Neural progenitor cell (in vitro differentiated cells): ENCODE results near the gene DRG2. TPM values are rescaled to one million over a fixed set of nuclear protein-coding genes. Genes with fewer than 3 reads are reported as not detected.

Experiments
- DNase-seq: peaks from one replicate; pipeline ENCODE4 v3.0.0-alpha.2; 2016; ENCODE audit warnings: low spot score
- H2AFZ ChIP-seq: fragments of 200-600 bp; sonication (generic); replicated peaks from 2 replicates; pipeline ENCODE4 v1.6.1; 2016; ENCODE audit warnings: antibody characterized with exemption
- H3F3A ChIP-seq: fragments of 200-600 bp; sonication (generic); 2 replicates; pipeline ENCODE4 v1.6.1; 2016; ENCODE audit warnings: antibody characterized with exemption, low read depth
- H3K27ac ChIP-seq: fragments of 200-600 bp; sonication (generic); 2 replicates; pipeline ENCODE4 v1.5.1; 2016; ENCODE audit warnings: mild to moderate bottlenecking
- H3K27me3 ChIP-seq: fragments of 200-600 bp; sonication (generic); 2 replicates; pipeline ENCODE4 v1.6.1; 2016; ENCODE audit warnings: mild to moderate bottlenecking, moderate library complexity
- H3K36me3 ChIP-seq: fragments of 200-600 bp; sonication (generic); 2 replicates; pipeline ENCODE4 v1.5.1; 2016
- H3K4me1 ChIP-seq: fragments of 200-600 bp; sonication (generic); 2 replicates; pipeline ENCODE4 v1.6.1; 2016; ENCODE audit warnings: mixed run types
- H3K4me2 ChIP-seq: fragments of 200-600 bp; sonication (generic); 2 replicates; pipeline ENCODE4 v1.6.1; 2016
- H3K4me3 ChIP-seq: fragments of 200-600 bp; sonication (generic); 2 replicates; pipeline ENCODE4 v1.5.1; 2016
- H3K79me2 ChIP-seq: fragments of 200-600 bp; sonication (generic); 2 replicates; pipeline ENCODE4 v1.6.1; 2016; ENCODE audit warnings: low read depth
- H3K9ac ChIP-seq: fragments of 200-600 bp; sonication (generic); 2 replicates; pipeline ENCODE4 v1.6.1; 2016
- H3K9me3 ChIP-seq: fragments of 200-600 bp; sonication (generic); 2 replicates; pipeline ENCODE4 v1.5.1; 2016; ENCODE audit warnings: low read depth
- H4K20me1 ChIP-seq: fragments of 200-600 bp; sonication (generic); 2 replicates; pipeline ENCODE4 v1.6.1; 2016; ENCODE audit warnings: low read depth
- H3K27ac Mint-ChIP-seq: 3 replicates; pipeline ENCODE4 v1.8.0; 2021; ENCODE audit warnings: mixed read lengths
- H3K27me3 Mint-ChIP-seq: 2 replicates; pipeline ENCODE4 v1.8.0; 2022; ENCODE audit warnings: low read depth, mild to moderate bottlenecking, inconsistent platforms, moderate library complexity, mixed read lengths; ENCODE audit not compliant: insufficient read depth
- H3K36me3 Mint-ChIP-seq: 3 replicates; pipeline ENCODE4 v1.8.0; 2021; ENCODE audit warnings: mixed read lengths
- H3K4me1 Mint-ChIP-seq: 3 replicates; pipeline ENCODE4 v1.8.0; 2021; ENCODE audit warnings: mixed read lengths
- H3K4me3 Mint-ChIP-seq: 3 replicates; pipeline ENCODE4 v1.8.0; 2021; ENCODE audit warnings: mild to moderate bottlenecking, moderate library complexity, mixed read lengths
- H3K9me3 Mint-ChIP-seq: 3 replicates; pipeline ENCODE4 v1.8.0; 2020; ENCODE audit warnings: mixed read lengths
- EZH2 ChIP-seq: fragments of 200-600 bp; sonication (generic); IDR thresholded peaks from 2 replicates; pipeline ENCODE4 v1.6.1; 2017; ENCODE audit warnings: antibody characterized with exemption, mild to moderate bottlenecking, moderate library complexity
- EZH2phosphoT487 ChIP-seq: fragments of 200-600 bp; sonication (generic); IDR thresholded peaks from 2 replicates; pipeline ENCODE4 v1.6.1; 2017; ENCODE audit warnings: antibody characterized with exemption
- total RNA-seq: library from RNA; depleted of rRNA; stranded (reverse); fragments of >200 nt; gene quantifications from 2 replicates; pipeline ENCODE4 v1.2.3, GENCODE V29; 2015; ENCODE audit warnings: low replicate concordance
- TF ChIP-seq, protein P1 (sequence below): fragments of 200-600 bp; sonication (generic); IDR thresholded peaks from 2 replicates; pipeline ENCODE4 v1.5.1; 2017; ENCODE audit warnings: antibody characterized with exemption, mild to moderate bottlenecking

DRG2 gene
- total RNA-seq, 1 donor from 2014 or later = 24.8 TPM

DNA sequence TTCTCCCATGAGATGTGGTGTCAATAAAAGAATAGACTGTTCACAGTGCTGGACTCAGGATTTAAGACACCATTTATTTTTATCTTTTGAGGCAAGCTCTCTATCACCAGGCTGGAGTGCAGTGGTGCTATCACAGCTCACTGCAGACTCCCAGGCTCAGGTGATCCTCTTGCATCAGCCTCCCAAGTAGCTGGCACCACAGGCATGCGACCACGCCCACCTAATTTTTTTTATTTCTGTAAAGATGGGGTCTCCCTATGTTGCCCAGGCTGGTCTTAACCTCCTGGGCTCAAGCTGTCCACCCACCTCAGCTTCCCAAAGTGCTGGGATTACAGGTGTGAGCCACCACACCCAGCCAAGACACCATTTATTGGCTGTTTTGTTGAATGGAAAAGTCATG, 18.6 kb upstream of the DRG2 start:
- Histone ChIP-seq H3K4me3 (no peak overlapping the region), H3K9me3 (no peaks in the 10 kb centered on the region), H3F3A (peaks cover 11% of the 10 kb centered on the region), H2AFZ (no peak overlapping the region), H3K9ac (no peak overlapping the region), H3K36me3 (no peaks in the 10 kb centered on the region), H3K4me2 (no peak overlapping the region), H3K79me2 (no peaks in the 10 kb centered on the region), H4K20me1 (no peaks in the 10 kb centered on the region), H3K27ac (no peak overlapping the region), H3K4me1 (no peaks in the 10 kb centered on the region), H3K27me3 (no peaks in the 10 kb centered on the region)
- Mint-ChIP-seq H3K4me3 (no peak overlapping the region), H3K27ac (no peak overlapping the region), H3K36me3 (peaks cover 7% of the 10 kb centered on the region), H3K4me1 (peaks cover 19% of the 10 kb centered on the region), H3K27me3 (peaks cover 2% of the 10 kb centered on the region), H3K9me3 (no peaks in the 10 kb centered on the region)
- TF ChIP-seq EZH2phosphoT487 (no peak), EZH2 (no peak)
- TF ChIP-seq, protein P1, sequence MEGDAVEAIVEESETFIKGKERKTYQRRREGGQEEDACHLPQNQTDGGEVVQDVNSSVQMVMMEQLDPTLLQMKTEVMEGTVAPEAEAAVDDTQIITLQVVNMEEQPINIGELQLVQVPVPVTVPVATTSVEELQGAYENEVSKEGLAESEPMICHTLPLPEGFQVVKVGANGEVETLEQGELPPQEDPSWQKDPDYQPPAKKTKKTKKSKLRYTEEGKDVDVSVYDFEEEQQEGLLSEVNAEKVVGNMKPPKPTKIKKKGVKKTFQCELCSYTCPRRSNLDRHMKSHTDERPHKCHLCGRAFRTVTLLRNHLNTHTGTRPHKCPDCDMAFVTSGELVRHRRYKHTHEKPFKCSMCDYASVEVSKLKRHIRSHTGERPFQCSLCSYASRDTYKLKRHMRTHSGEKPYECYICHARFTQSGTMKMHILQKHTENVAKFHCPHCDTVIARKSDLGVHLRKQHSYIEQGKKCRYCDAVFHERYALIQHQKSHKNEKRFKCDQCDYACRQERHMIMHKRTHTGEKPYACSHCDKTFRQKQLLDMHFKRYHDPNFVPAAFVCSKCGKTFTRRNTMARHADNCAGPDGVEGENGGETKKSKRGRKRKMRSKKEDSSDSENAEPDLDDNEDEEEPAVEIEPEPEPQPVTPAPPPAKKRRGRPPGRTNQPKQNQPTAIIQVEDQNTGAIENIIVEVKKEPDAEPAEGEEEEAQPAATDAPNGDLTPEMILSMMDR = no peak
- no peak for DNase-seq

DNA sequence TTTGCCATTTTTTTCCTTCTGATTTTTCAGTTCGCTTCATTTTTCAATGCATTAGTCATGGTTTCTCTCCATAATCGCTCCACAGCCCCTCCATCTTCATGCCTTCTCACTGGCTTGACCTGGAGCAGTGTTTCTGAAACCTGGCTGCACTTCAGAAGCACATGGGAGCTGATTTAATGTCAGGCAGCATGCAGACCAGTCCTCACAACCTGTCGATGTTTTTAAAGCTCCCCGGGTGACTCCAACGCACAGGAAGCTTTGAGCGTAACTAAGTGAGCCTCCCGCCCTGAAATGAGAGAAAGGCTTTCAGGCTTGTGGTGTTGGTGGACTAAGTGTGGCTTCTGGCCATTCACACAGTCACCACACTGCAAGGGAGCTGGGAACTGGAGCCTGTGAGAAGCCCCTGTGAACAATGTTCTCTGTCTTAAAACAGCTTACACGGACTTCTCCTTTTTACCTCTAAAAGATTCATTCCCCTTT, 16.8 kb upstream of the DRG2 start:
- H3K27me3 ChIP-seq = no peaks in the 10 kb centered on the region
- H3K36me3 Mint-ChIP-seq = no peaks in the 10 kb centered on the region
- peak overlapping the region; percentile 61 for H2AFZ ChIP-seq
- peak overlapping the region; percentile 5 for H3K4me3 Mint-ChIP-seq
- peak overlapping the region; percentile 90 for H3K27ac Mint-ChIP-seq
- no peak overlapping the region for H3K9ac ChIP-seq
- no peaks in the 10 kb centered on the region for H3K36me3 ChIP-seq
- H3K27ac ChIP-seq = no peak overlapping the region
- TF ChIP-seq, protein P1 = no peak
- TF ChIP-seq EZH2 (no peak), EZH2phosphoT487 (no peak)
- H3K4me2 ChIP-seq = no peak overlapping the region
- peaks cover 4% of the 10 kb centered on the region for H3K27me3 Mint-ChIP-seq
- no peaks in the 10 kb centered on the region for H3K9me3 ChIP-seq
- peaks cover 19% of the 10 kb centered on the region for H3K4me1 Mint-ChIP-seq
- DNase-seq = peak; percentile 49
- H4K20me1 ChIP-seq = no peaks in the 10 kb centered on the region
- no peaks in the 10 kb centered on the region for H3K4me1 ChIP-seq
- H3K79me2 ChIP-seq = no peaks in the 10 kb centered on the region
- H3K9me3 Mint-ChIP-seq = no peaks in the 10 kb centered on the region
- peaks cover 11% of the 10 kb centered on the region for H3F3A ChIP-seq
- no peak overlapping the region for H3K4me3 ChIP-seq

DNA sequence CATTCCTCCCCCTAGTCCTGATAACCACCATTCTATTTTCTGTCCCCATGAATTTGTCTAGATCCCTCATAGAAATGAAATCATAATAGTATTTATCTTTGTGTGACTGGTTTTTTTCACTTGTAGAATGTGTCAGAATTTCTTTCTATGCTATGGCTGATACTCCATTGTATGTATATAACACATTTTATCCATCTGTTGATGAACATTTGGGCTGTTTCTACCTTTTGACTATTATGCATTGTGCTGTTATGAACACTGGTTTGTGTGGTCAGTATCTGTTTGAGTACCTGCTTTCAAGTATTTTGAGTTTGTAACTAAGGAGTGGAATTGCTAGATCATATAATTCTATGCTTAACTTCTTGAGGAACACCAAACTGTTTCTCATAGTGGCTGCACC, 16.0 kb upstream of the DRG2 start:
- no peaks in the 10 kb centered on the region for H3K9me3 ChIP-seq
- no peak overlapping the region for H3K4me2 ChIP-seq
- H3K27ac ChIP-seq = no peak overlapping the region
- no peaks in the 10 kb centered on the region for H3K36me3 ChIP-seq
- H3F3A ChIP-seq = peaks cover 11% of the 10 kb centered on the region
- no peaks in the 10 kb centered on the region for H3K27me3 ChIP-seq
- Mint-ChIP-seq H3K27me3 (peaks cover 4% of the 10 kb centered on the region), H3K27ac (peak overlapping the region; percentile 90), H3K9me3 (no peaks in the 10 kb centered on the region), H3K36me3 (no peaks in the 10 kb centered on the region), H3K4me3 (no peak overlapping the region), H3K4me1 (peaks cover 19% of the 10 kb centered on the region)
- H4K20me1 ChIP-seq = no peaks in the 10 kb centered on the region
- H3K4me3 ChIP-seq = no peak overlapping the region
- no peak overlapping the region for H2AFZ ChIP-seq
- TF ChIP-seq EZH2phosphoT487 (no peak), EZH2 (no peak)
- TF ChIP-seq, protein P1 = no peak
- H3K9ac ChIP-seq = no peak overlapping the region
- no peaks in the 10 kb centered on the region for H3K79me2 ChIP-seq
- H3K4me1 ChIP-seq = no peaks in the 10 kb centered on the region
- DNase-seq = no peak
